ENCODE data around the gene HELQ.
"Not testable (repeated sequence)": the region's sequence is repeated elsewhere in the genome, so short reads cannot be mapped to it uniquely, and the experiment has no call there.

Gene HELQ

DNA sequence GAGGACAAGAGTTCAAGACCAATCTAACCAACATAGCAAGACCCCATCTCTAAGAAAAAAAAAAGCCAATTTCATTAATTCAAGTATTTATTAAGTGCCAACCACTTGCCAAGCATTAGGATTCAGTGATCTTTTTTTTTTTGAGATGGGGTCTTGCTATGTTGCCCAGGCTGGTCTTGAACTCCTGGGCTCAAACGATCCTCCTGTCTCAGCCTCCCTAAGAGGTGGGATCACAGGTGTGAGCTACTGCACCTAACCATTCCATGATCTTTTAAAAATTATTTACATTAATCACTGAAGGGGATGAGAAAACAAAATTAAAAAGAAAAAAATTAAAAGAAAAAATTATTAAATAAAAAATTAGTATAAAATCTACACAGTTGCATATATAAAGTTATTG lies 24.4 kb downstream of the HELQ start:
- no peak for DNase-seq

GRCh38 chr4:83418211-83418610 lies 37.4 kb downstream of the HELQ start:
- DNase-seq: no peak

- no peak for DNase-seq
These were observed 38.1 kb downstream of the HELQ start for GRCh38 chr4:83417566-83417965.

GRCh38 chr4:83413676-83414075 lies 41.9 kb downstream of the HELQ start:
- DNase-seq: no peak

GRCh38 chr4:83408908-83409307 lies 46.7 kb downstream of the HELQ start:
- no peak for DNase-seq

DNA sequence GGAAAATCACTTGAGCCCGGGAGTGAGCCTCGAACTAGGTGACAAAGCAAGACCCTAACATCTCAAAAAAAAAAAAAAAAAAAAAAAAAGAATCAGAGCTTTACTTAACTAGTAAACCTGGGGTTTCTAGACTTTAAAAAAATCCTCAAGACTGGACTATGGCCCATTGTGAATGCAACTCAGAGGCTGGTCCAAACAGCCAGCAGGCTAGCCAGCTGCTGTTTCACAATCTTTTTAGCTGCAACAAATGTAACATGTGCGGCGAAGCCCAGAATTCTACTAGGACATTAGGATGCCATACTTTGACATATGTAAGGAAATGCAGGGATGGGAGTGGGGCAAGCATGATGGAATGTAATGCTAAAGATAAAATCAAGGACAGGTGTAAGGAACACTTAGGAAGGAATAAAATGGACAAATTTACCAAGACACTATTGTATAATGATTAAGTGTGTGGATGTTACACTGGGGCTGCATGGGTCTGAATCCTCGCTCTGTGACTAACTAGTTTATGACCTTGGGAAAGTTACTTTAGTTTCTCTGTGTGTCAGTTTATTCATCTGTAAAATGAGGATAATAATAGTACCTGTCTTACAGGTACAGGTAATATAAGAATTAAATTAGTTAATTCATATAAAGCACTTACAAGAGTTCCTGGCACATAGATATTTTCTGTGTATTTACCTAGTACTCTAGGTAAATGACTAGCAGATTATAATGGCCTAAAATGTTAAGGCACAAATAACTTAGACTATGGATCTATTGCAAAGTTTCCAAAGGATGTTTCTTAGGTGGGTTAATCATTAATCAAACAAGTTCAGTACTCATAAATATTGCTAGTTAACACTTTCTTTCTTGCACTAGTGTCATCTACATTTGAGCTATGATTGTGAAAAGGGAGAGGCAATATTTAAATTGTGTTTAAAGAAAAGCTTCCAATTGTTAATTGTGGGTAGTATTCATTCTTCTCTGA lies 49.5 kb downstream of the HELQ start:
- no peak for DNase-seq

DNA sequence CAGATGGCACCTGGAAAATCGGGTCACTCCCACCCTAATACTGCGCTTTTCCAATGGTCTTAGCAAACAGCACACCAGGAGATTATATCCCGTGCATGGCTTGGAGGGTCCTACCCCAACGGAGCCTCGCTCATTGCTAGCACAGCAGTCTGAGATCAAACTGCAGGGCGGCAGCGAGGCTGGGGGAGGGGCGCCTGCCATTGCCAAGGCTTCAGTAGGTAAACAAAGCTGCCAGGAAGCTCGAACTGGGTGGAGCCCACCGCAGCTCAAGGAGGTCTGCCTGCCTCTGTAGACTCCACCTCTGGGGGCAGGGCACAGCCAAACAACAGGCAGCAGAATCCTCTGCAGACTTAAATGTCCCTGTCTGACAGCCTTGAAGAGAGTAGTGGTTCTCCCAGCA lies 57.5 kb downstream of the HELQ start:
- not testable (repeated sequence) for DNase-seq

DNA sequence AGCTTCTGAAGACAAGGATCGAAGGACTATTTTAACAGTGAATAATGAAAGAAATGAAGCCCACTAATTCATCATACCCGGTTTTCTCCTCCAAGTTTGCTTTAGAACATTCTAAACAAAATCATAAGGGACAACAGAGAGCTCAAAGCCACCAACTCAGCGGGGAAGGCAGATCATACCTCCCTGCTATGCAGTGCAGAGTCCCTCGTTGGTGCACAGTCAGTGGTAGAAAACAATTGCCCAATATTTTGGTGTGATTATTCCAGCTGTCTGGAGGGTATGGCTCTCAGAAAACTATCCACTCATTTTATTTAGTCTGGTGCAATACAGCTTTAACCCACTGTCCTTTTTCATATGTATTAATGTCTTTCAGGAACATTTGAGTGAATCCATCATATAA lies 61.7 kb downstream of the HELQ start:
- DNase-seq: no peak

DNA sequence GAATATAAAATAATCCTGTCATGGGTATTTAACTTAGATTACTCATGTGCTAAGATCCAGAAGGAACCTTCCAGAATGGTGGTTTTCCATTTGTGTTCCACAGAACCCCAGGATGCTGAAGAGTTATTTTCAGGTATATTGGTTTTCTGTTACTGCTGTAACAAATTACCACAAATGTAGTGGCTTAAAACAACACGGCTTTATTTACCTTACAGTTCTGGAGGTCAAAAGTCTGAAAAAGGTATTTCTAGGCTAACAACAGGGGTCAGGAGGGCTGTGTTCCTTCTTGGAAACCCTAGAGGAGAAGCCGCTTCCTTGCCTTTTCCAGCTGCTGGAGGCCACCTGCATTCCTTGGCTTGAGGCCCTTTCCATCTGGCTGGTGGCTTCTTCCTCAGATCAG lies 63.1 kb downstream of the HELQ start:
- no peak for DNase-seq

GRCh38 chr4:83390944-83391343 lies 64.7 kb downstream of the HELQ start:
- DNase-seq: no peak

GRCh38 chr4:83389756-83390505 lies 65.7 kb downstream of the HELQ start:
- no peak for DNase-seq

GRCh38 chr4:83389037-83389720 lies 66.4 kb downstream of the HELQ start:
- DNase-seq: no peak

DNA sequence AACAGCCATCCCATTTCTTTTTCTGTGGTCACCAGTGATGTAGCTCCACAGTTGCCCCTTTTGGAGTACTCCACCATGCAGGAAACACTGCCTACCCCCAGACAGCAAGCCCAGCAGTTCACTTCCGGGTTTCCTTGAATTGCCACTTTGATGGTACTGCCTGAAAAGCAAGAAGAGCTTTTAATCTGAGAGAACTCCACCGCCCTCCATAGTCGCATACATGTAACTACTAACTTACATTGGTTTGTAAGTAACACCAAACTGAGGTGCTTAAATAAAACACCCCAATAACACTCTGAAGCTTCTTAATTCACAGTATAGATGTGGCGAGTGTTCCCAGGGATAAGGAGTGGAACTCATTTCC lies 67.3 kb downstream of the HELQ start:
- no peak for DNase-seq

GRCh38 chr4:83387476-83388312 lies 67.9 kb downstream of the HELQ start:
- DNase-seq: no peak

- DNase-seq: no peak
These were observed 68.6 kb downstream of the HELQ start for GRCh38 chr4:83387012-83387411.

DNA sequence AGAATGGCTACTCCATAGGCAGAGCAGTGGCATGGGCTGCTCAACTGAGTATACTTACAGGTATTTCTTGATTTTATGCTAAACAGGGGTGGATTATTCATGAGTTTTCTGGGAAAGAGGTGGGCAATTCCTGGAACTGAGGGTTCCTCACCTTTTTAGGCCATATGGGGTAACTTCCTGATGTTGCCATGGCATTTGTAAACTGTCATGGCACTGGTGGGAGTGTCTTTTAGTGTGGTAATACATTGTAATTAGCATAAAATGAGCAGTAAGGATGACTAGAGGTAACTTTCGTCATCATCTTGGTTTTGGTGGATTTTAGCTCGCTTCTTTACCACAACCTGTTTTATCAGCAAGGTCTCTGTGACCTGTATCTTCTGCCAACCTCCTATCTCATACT lies 72.8 kb downstream of the HELQ start:
- DNase-seq: no peak

GRCh38 chr4:83381173-83381572 lies 74.5 kb downstream of the HELQ start:
- DNase-seq: no peak

DNA sequence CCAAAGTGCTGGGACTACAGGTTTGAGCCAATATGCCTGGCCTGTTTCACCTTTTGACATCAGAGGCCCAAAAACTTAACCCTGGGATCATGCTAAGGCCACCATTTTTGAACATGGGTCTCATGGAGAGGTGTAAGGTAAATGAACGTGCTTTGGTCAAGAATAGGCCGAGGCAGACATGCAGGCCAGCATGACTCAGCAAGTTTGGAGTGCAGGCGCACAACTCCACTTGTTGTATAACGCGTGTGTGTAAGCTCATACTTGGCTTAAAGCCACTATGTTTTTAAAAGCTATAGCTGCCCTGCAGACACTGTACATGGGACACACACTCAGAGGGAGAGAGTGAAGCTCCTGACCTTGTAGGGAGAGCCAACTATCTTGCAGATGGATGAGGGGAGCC lies 77.2 kb downstream of the HELQ start:
- no peak for DNase-seq

- DNase-seq: no peak
These were observed 82.7 kb downstream of the HELQ start for GRCh38 chr4:83372931-83373330.

- DNase-seq: no peak
These were observed 83.7 kb downstream of the HELQ start for GRCh38 chr4:83371936-83372335.

- DNase-seq: no peak
These were observed 84.4 kb downstream of the HELQ start for GRCh38 chr4:83371235-83371634.

DNA sequence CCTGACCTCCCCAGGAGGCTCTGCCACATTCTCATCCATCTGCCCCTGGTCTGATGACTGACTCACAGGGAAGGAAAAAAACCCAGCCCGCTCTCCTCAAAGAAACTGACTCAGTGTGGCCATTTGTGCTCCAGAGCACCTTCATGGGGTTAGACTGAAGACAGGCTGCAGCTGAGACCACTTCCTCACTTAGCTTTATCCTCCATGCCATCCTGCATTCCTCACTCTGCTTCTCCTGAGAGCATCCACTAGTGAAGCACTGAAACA lies 85.0 kb downstream of the HELQ start:
- no peak for DNase-seq
